GM12878 (cell line): Measurements from ENCODE around the gene ARHGAP22.

Experiments
- POLR2A ChIP-seq: IDR thresholded peaks from 2 replicates; pipeline ENCODE4 v1.6.1; 2011; ENCODE audit warnings: low read depth, mild to moderate bottlenecking, low read length
- POLR2AphosphoS5 ChIP-seq: IDR thresholded peaks from 2 replicates; pipeline ENCODE4 v1.6.1; 2011; ENCODE audit warnings: mild to moderate bottlenecking, low read length, inconsistent platforms
- RAD21 ChIP-seq: IDR thresholded peaks from 2 replicates; pipeline ENCODE4 v1.6.1; 2011; ENCODE audit warnings: mild to moderate bottlenecking, low read depth, low read length, moderate library complexity; ENCODE audit not compliant: insufficient read depth
- SIN3A ChIP-seq: IDR thresholded peaks from 2 replicates; pipeline ENCODE4 v1.6.1; 2012; ENCODE audit warnings: low read depth, low read length, improper control_type of control experiment
- SP1 ChIP-seq: IDR thresholded peaks from one replicate; pipeline ENCODE4 v1.6.1; 2011; ENCODE audit warnings: low read depth, low read length
- TF ChIP-seq, protein P1 (sequence below), 3 experiments: IDR thresholded peaks in 2 of 3; conservative IDR thresholded peaks in 1 of 3; 2 replicates each; pipeline ENCODE4 v1.5.1; 2011; ENCODE audit warnings: low read depth in 3 of 3, low read length in 3 of 3, mild to moderate bottlenecking in 3 of 3, control low read depth in 2 of 3, moderate library complexity in 2 of 3, inconsistent platforms in 1 of 3, mixed read lengths in 1 of 3; ENCODE audit not compliant: control insufficient read depth in 2 of 3, insufficient read depth in 1 of 3; ENCODE audit errors: extremely low read depth in 1 of 3
- TF ChIP-seq, protein P2 (sequence below): IDR thresholded peaks from 2 replicates; pipeline ENCODE4 v1.6.1; 2011; ENCODE audit warnings: low read depth, low read length, improper control_type of control experiment, borderline replicate concordance

DNA sequence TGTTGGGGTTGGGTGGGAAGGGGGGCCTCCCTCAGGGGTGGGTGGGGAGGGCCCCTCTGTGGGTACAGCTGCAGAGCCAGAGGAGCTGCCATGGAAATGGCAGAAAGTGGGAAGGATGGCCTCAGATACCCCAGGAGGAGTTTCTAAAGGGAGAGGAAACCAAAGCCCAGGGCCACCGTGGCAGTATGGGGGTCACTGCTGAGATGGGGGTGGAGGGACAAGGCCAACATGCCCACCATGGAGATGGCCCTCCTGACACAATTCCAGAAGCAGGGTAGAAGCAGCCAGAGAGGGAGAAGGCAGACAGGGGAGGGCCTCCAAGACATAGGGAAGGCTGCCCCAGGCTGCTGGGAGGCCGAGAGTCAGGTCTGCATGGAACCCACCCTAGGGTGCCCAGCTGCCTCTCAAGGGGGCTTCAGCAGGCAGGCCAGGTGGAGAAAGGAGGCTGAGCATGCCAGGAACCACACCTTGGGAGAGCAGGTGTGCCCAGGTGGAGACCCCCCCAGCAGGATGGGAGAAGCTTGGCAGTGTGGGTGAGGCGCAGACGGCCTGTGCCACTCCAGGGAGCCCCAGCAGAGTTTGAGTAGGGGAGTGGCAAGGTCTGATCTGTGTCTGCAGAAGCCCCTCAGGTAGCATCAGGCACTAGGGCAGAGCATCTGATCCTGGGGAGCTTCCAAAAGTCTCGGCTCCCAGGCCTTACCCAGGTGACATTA, 146.8 kb downstream of the ARHGAP22 start:
- TF ChIP-seq, protein P1, sequence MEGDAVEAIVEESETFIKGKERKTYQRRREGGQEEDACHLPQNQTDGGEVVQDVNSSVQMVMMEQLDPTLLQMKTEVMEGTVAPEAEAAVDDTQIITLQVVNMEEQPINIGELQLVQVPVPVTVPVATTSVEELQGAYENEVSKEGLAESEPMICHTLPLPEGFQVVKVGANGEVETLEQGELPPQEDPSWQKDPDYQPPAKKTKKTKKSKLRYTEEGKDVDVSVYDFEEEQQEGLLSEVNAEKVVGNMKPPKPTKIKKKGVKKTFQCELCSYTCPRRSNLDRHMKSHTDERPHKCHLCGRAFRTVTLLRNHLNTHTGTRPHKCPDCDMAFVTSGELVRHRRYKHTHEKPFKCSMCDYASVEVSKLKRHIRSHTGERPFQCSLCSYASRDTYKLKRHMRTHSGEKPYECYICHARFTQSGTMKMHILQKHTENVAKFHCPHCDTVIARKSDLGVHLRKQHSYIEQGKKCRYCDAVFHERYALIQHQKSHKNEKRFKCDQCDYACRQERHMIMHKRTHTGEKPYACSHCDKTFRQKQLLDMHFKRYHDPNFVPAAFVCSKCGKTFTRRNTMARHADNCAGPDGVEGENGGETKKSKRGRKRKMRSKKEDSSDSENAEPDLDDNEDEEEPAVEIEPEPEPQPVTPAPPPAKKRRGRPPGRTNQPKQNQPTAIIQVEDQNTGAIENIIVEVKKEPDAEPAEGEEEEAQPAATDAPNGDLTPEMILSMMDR (IDR thresholded peaks at IDR 0.05 in 2 of 3, conservative IDR thresholded peaks at IDR 0.05 in 1 of 3; ENCODE audit: control insufficient read depth in 2 of 3, extremely low read depth in 1 of 3, insufficient read depth in 1 of 3, low read depth in 3 of 3, low read length in 3 of 3) = no peak
- no peak for TF ChIP-seq SIN3A
- no peak for TF ChIP-seq RAD21
- no peak for TF ChIP-seq POLR2A
- no peak for TF ChIP-seq SP1
- TF ChIP-seq POLR2AphosphoS5 = no peak
- TF ChIP-seq, protein P2, sequence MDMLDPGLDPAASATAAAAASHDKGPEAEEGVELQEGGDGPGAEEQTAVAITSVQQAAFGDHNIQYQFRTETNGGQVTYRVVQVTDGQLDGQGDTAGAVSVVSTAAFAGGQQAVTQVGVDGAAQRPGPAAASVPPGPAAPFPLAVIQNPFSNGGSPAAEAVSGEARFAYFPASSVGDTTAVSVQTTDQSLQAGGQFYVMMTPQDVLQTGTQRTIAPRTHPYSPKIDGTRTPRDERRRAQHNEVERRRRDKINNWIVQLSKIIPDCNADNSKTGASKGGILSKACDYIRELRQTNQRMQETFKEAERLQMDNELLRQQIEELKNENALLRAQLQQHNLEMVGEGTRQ = no peak
